Kidney epithelial cell (primary cell): ENCODE data around the gene SLC38A3. TPM values are rescaled to one million over a fixed set of nuclear protein-coding genes. Genes with fewer than 3 reads are reported as not detected.
"Not testable (repeated sequence)": the region's sequence is repeated elsewhere in the genome, so short reads cannot be mapped to it uniquely, and the experiment has no call there.

ENCODE experiments used
- DNase-seq: peaks from one replicate; pipeline ENCODE4 v3.0.0-alpha.2; 2010; ENCODE audit warnings: low read depth
- H3K27me3 ChIP-seq: 2 replicates; pipeline ENCODE4 v1.6.0; 2011; ENCODE audit warnings: low read length; ENCODE audit not compliant: control insufficient read depth, insufficient read depth
- H3K36me3 ChIP-seq: 2 replicates; pipeline ENCODE4 v1.5.1; 2011; ENCODE audit warnings: low read length; ENCODE audit not compliant: control insufficient read depth, insufficient read depth
- H3K4me3 ChIP-seq: 2 replicates; pipeline ENCODE4 v1.5.1; 2011; ENCODE audit warnings: low read depth, mild to moderate bottlenecking, control low read depth, low read length
- total RNA-seq: library from RNA; depleted of rRNA; stranded (reverse); fragments of >200 nt; gene quantifications from 2 replicates; pipeline ENCODE4 v1.2.3, GENCODE V29; 2015
- TF ChIP-seq, protein P1 (sequence below): IDR thresholded peaks from 2 replicates; pipeline ENCODE4 v1.5.1; 2011; ENCODE audit warnings: mild to moderate bottlenecking, moderate library complexity, low read length, control low read depth, inconsistent platforms; ENCODE audit not compliant: insufficient read depth, poor library complexity, severe bottlenecking

SLC38A3 gene
- total RNA-seq, 1 donor from 2014 or later: 0.13 TPM

DNA sequence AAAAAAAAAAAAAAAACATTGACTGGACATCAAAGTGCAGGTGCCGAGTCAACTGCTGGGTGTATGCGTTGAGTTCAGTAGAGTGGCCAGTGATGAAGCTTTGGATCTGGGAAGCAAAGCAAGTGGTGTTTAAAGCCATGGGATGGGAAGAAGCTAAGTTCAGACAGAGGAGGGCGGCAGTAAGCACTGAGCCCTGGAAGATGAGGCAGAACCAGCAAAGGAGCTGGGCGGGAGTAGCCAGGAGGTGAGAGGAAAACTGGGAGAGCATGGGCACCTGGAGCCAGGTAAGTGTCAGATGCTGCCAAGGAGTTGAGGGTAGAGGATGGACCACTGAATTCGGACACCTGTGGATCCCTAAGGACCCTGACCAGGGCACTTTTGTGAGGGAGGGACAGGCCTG is 19.6 kb downstream of the SLC38A3 start:
- no peak overlapping the region for H3K4me3 ChIP-seq
- no peaks in the 10 kb centered on the region for H3K36me3 ChIP-seq
- peaks cover 10% of the 10 kb centered on the region for H3K27me3 ChIP-seq
- TF ChIP-seq, protein P1, sequence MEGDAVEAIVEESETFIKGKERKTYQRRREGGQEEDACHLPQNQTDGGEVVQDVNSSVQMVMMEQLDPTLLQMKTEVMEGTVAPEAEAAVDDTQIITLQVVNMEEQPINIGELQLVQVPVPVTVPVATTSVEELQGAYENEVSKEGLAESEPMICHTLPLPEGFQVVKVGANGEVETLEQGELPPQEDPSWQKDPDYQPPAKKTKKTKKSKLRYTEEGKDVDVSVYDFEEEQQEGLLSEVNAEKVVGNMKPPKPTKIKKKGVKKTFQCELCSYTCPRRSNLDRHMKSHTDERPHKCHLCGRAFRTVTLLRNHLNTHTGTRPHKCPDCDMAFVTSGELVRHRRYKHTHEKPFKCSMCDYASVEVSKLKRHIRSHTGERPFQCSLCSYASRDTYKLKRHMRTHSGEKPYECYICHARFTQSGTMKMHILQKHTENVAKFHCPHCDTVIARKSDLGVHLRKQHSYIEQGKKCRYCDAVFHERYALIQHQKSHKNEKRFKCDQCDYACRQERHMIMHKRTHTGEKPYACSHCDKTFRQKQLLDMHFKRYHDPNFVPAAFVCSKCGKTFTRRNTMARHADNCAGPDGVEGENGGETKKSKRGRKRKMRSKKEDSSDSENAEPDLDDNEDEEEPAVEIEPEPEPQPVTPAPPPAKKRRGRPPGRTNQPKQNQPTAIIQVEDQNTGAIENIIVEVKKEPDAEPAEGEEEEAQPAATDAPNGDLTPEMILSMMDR: no peak
- no peak for DNase-seq

DNA sequence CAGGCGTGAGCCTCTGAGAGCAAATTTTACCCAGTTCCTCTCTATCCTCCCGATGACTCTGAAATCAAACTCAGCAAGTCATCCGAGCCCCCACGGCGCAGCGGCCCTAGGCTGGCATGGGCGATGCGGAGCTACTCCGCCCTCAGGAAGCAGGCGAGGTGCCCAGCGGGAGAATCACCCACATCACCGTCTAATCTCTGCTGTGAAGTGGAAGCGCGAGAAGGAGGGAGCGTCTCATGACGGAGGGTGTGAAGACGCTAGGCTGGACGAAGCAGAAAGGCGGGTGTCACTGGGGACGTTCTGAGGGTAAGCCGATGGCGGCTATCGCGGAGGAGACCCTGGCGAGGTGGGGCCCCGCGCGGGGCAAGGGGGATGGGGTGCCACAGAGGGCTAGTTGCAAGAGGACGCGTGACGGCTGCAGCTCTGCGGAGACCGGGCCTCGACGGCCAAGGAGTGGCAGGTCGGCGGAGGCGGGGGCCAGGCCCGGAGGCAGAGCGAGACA is 21.9 kb downstream of the SLC38A3 start:
- Histone ChIP-seq H3K4me3 (peak overlapping the region; percentile 41), H3K36me3 (no peaks in the 10 kb centered on the region), H3K27me3 (peaks cover 10% of the 10 kb centered on the region)
- no peak for DNase-seq
- TF ChIP-seq, protein P1: no peak

DNA sequence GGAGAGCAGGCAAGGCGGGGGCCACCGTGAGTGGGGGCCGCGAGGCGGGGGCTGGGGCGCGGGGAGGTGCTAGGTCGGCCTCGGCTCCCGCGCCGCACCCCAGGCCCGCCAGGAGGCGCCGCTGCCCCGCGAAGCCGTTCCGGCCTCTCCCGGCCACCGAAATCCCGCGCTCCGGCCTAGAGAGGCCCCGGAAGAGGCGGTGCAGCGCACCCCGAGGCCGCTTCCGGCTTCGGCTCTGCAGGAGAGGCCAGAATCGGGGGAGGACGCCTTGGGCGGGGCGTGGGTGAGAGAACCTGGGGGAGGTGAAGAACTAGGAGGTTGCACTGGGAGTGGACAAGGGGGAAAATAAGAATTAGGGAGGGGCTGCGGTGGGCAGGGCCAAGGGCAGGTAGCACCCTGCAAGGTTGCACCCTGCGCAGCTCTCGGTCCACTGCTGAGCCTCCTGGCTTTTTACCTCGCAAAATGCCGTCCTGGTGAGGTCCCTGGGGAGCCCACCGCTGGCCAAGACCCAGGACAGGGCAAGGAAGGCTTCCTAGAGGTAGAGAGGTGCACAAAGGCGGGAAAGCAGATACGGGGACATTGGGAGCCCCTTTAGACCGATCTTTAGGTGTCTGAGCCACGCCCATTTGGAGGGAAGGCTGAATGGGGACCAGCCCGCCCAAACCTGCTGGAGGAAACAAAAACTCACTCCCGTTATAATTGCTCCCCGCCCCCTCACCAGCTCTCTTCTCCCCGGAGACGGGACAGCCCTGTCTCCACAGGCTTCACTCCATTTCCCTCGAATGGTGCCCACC is 22.5 kb downstream of the SLC38A3 start:
- Histone ChIP-seq H3K27me3 (peaks cover 10% of the 10 kb centered on the region), H3K4me3 (peak overlapping the region; percentile 53), H3K36me3 (no peaks in the 10 kb centered on the region)
- peak; percentile 61 for DNase-seq
- TF ChIP-seq, protein P1: peak; percentile 37

DNA sequence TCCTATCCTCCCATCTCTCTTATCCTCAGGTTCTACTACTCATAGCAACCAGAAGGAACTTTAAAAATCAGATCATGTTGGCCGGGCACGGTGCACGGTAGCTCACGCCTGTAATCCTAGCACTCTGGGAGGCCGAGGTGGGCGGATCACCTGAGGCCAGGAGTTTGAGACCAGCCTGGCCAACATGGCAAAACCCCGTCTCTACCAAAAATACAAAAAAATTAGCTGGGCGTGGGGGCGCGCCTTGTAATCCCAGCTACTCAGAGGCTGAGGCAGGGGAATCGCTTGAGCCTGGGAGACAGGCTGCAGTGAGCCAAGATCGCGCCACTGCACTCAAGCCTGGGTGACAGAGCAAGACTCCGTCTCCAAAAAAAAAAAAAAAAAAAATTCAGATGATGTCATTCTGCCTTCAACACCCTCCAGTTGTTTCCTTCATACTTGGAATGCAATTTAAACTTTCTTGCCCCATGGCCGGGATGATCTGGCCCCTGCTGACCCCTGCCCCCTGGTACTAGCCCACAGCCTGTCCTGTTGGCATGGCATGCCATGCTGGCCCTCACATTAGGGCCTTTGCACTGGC is 23.2 kb downstream of the SLC38A3 start:
- not testable (repeated sequence) for H3K36me3 ChIP-seq, DNase-seq, H3K27me3 ChIP-seq
- peak overlapping the region; percentile 53 for H3K4me3 ChIP-seq

GRCh38 chr3:50229490-50229889 is 24.4 kb downstream of the SLC38A3 start:
- H3K36me3 ChIP-seq: no peaks in the 10 kb centered on the region
- H3K27me3 ChIP-seq: peaks cover 6% of the 10 kb centered on the region
- no peak overlapping the region for H3K4me3 ChIP-seq
- DNase-seq: no peak
- TF ChIP-seq, protein P1: no peak

DNA sequence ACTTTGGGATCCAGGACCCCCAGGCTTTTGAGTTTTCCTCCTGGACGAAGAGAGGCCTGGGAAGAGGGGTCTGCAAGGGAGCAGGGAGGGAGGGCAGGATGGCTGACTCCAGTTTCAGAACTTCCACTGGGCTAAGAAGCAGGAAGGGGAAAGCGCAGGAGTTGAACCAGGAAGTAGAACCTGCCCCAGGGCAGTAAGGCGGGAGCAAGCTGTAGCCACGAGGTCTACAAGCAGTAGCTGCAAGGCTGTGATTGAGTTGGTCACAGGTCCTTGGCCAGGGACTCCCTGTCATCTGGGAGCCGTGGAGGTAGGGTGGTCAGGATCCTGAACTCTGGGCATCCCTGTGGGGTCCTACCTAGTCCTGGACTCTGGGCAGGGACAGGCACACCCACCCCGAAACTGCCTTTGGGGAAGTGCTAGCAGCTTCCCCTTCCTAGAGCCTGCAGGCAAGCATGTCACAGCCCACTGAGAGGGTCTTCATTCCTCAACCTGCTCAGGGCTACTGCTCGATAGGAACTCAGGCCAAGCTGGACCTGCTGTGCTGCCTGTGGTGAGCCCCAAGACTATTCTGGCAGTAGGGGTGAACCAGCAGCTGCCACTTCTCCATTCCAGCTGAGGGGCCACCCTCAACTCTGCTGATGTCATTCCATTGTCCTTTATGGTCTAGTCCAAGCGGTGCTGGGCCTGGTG is 25.2 kb downstream of the SLC38A3 start:
- Histone ChIP-seq H3K4me3 (no peak overlapping the region), H3K36me3 (no peaks in the 10 kb centered on the region), H3K27me3 (peaks cover 2% of the 10 kb centered on the region)
- TF ChIP-seq, protein P1: no peak
- no peak for DNase-seq
